Measurements from ENCODE around the gene AP3S2. TPM values are rescaled to one million over a fixed set of nuclear protein-coding genes. Genes with fewer than 3 reads are reported as not detected.

Gene AP3S2
- total RNA-seq, 1 experiment from 2014 or later: 23.3 TPM

DNA sequence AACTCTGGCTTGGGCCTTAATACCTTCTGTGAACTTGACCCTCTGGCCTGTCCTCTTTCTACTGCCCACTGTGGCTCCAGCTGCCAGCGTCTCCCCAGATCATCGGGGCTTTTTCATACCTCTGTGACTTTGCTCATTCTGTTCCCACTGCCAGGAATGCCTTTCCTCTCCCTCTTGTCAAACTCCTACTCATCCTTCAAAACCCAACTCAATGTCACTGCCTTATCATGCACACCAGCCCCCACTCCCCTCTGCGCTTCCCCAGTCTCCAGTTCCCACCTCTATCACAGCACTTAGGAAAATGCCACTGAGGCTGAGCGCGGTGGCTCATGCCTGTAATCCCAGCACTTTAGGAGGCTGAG, 84.0 kb downstream of the AP3S2 start:
- DNase-seq (ENCODE audit: low read depth, low spot score) (no peak), ATAC-seq (no peak)
- H3K36me3 ChIP-seq (ENCODE audit: control insufficient read depth in 1 of 2, insufficient read depth in 2 of 2, low read length in 2 of 2): no peaks in the 10 kb centered on the region
- H2AFZ ChIP-seq (ENCODE audit: low read depth, low read length, poor library complexity, severe bottlenecking): no peak overlapping the region
- no peak overlapping the region for H3K9ac ChIP-seq (ENCODE audit: low read length)
- TF ChIP-seq, protein P1, sequence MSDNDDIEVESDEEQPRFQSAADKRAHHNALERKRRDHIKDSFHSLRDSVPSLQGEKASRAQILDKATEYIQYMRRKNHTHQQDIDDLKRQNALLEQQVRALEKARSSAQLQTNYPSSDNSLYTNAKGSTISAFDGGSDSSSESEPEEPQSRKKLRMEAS (IDR thresholded peaks at IDR 0.05): no peak
- TF ChIP-seq ATF3 (IDR thresholded peaks at IDR 0.05) (no peak), ELF1 (IDR thresholded peaks at IDR 0.05; ENCODE audit: borderline replicate concordance, low read depth) (no peak), ZFX (IDR thresholded peaks at IDR 0.05) (no peak), POLR2AphosphoS5 (IDR thresholded peaks at IDR 0.05; ENCODE audit: low read depth, low read length) (no peak), EZH2 (IDR thresholded peaks at IDR 0.05) (no peak), EZH2phosphoT487 (IDR thresholded peaks at IDR 0.05; ENCODE audit: borderline replicate concordance) (no peak), SP1 (IDR thresholded peaks at IDR 0.05; ENCODE audit: low read depth) (no peak), EGR1 (IDR thresholded peaks at IDR 0.05; ENCODE audit: low read depth) (no peak), CBX3 (IDR thresholded peaks at IDR 0.05; ENCODE audit: low read depth) (no peak), SRF (IDR thresholded peaks at IDR 0.05; ENCODE audit: low read depth) (no peak), YY1 (IDR thresholded peaks at IDR 0.05; ENCODE audit: extremely low read depth, insufficient replicate concordance, low read depth, low read length) (no peak), CEBPB (IDR thresholded peaks at IDR 0.05; ENCODE audit: low read depth) (no peak), TCF7L2 (IDR thresholded peaks at IDR 0.05; ENCODE audit: borderline replicate concordance, extremely low read depth, insufficient read depth, insufficient read length) (no peak), JUND (IDR thresholded peaks at IDR 0.05) (no peak)
- TF ChIP-seq, protein P2, sequence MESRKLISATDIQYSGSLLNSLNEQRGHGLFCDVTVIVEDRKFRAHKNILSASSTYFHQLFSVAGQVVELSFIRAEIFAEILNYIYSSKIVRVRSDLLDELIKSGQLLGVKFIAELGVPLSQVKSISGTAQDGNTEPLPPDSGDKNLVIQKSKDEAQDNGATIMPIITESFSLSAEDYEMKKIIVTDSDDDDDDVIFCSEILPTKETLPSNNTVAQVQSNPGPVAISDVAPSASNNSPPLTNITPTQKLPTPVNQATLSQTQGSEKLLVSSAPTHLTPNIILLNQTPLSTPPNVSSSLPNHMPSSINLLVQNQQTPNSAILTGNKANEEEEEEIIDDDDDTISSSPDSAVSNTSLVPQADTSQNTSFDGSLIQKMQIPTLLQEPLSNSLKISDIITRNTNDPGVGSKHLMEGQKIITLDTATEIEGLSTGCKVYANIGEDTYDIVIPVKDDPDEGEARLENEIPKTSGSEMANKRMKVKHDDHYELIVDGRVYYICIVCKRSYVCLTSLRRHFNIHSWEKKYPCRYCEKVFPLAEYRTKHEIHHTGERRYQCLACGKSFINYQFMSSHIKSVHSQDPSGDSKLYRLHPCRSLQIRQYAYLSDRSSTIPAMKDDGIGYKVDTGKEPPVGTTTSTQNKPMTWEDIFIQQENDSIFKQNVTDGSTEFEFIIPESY (IDR thresholded peaks at IDR 0.05; ENCODE audit: extremely low read depth, insufficient replicate concordance, low read length): no peak
- TF ChIP-seq, protein P3, sequence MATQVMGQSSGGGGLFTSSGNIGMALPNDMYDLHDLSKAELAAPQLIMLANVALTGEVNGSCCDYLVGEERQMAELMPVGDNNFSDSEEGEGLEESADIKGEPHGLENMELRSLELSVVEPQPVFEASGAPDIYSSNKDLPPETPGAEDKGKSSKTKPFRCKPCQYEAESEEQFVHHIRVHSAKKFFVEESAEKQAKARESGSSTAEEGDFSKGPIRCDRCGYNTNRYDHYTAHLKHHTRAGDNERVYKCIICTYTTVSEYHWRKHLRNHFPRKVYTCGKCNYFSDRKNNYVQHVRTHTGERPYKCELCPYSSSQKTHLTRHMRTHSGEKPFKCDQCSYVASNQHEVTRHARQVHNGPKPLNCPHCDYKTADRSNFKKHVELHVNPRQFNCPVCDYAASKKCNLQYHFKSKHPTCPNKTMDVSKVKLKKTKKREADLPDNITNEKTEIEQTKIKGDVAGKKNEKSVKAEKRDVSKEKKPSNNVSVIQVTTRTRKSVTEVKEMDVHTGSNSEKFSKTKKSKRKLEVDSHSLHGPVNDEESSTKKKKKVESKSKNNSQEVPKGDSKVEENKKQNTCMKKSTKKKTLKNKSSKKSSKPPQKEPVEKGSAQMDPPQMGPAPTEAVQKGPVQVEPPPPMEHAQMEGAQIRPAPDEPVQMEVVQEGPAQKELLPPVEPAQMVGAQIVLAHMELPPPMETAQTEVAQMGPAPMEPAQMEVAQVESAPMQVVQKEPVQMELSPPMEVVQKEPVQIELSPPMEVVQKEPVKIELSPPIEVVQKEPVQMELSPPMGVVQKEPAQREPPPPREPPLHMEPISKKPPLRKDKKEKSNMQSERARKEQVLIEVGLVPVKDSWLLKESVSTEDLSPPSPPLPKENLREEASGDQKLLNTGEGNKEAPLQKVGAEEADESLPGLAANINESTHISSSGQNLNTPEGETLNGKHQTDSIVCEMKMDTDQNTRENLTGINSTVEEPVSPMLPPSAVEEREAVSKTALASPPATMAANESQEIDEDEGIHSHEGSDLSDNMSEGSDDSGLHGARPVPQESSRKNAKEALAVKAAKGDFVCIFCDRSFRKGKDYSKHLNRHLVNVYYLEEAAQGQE (IDR thresholded peaks at IDR 0.05; ENCODE audit: low read depth): no peak
- no peaks in the 10 kb centered on the region for H4K20me1 ChIP-seq (ENCODE audit: insufficient read depth)
- RAD21 ChIA-PET (ENCODE audit: low non-redundant PET in 1 of 2, low total read pairs in 2 of 2, uncharacterized antibody in 2 of 2, unreplicated experiment in 2 of 2): no interaction called here
- CTCF ChIA-PET: interaction anchor here (0.7 kb wide), 1 partner anchor 381 kb away, joined by 3 read pairs; no protein-coding TSS in a partner anchor
- no peaks in the 10 kb centered on the region for H3K9me3 ChIP-seq (ENCODE audit: control insufficient read depth in 1 of 2, insufficient read depth in 1 of 2, low read depth in 1 of 2, low read length in 2 of 2)
- no peak overlapping the region for H3K27ac ChIP-seq (ENCODE audit: low read depth, low read length)
- no peaks in the 10 kb centered on the region for H3K79me2 ChIP-seq (ENCODE audit: insufficient read depth, low read length)
- no peak overlapping the region for H3K4me3 ChIP-seq (replicated peaks in 1 of 2; ENCODE audit: low read depth in 1 of 2, low read length in 2 of 2)
- peaks cover 4 to 21% of the 10 kb centered on the region in 2 experiments; a peak in 2 of 4 replicates for H3K4me1 ChIP-seq (ENCODE audit: control insufficient read depth in 1 of 2, insufficient read depth in 2 of 2, low read length in 2 of 2)
- H3K27me3 ChIP-seq (ENCODE audit: insufficient read depth, low read length): no peaks in the 10 kb centered on the region
- BruUV-seq (replicated peaks): no TSS peak
- H3K9me2 ChIP-seq (ENCODE audit: insufficient read depth): no peaks in the 10 kb centered on the region
- POLR2A ChIA-PET: no interaction called here
- no peak overlapping the region for H3K4me2 ChIP-seq (ENCODE audit: low read length)
- intact Hi-C loops (cut with micrococcal nuclease): no loop called here
